HEK293 (cell line): ENCODE results near the gene DIP2A.

Experiments used
- CTCF ChIA-PET: fragments of 350-600 bp; formaldehyde crosslinking; extraction: SDS; loops from one replicate; lab custom pipeline; 2021; ENCODE audit warnings: antibody characterized with exemption; lab: Yijun Ruan, JAX
- POLR2A ChIA-PET: fragments of 300-600 bp; formaldehyde crosslinking; extraction: SDS; loops from one replicate; lab custom pipeline; 2020; ENCODE audit warnings: antibody characterized with exemption, inconsistent platforms; lab: Yijun Ruan, JAX
- H3K27ac ChIP-seq: fragments of 200-500 bp; sonication (Bioruptor generic); 2 replicates; pipeline ENCODE4 v1.5.1; 2014; ENCODE audit warnings: low read depth, low read length, control low read depth, inconsistent platforms; ENCODE audit errors: extremely low read depth
- H3K36me3 ChIP-seq, 2 experiments: fragments of 200-500 bp in 1 of 2; sonication (Bioruptor generic) in 1 of 2; 1 replicate in 1 of 2; 2 replicates in 1 of 2; pipeline ENCODE4 v1.5.1; 2014 to 2017; ENCODE audit warnings: inconsistent platforms in 2 of 2, low read length in 2 of 2; ENCODE audit not compliant: control insufficient read depth in 2 of 2, insufficient read depth in 1 of 2
- H3K4me1 ChIP-seq: fragments of 200-500 bp; sonication (Bioruptor generic); 2 replicates; pipeline ENCODE4 v1.5.1; 2014; ENCODE audit warnings: mild to moderate bottlenecking, low read length, inconsistent platforms; ENCODE audit not compliant: control insufficient read depth, insufficient read depth
- H3K4me3 ChIP-seq: 2 replicates; pipeline ENCODE4 v1.5.1; 2011; ENCODE audit warnings: low read depth, mild to moderate bottlenecking, control low read depth, low read length, moderate library complexity
- H3K9me3 ChIP-seq: fragments of 200-500 bp; sonication (Bioruptor generic); 2 replicates; pipeline ENCODE4 v1.5.1; 2014; ENCODE audit warnings: low read depth, low read length, inconsistent platforms; ENCODE audit not compliant: control insufficient read depth, insufficient read depth
- GFI1B ChIP-seq: fragments of 450-650 bp; formaldehyde crosslinking; IDR thresholded peaks from 2 replicates; pipeline ENCODE4 v1.5.1; 2016; ENCODE audit warnings: missing biosample characterization, missing genetic modification characterization
- IKZF3 ChIP-seq: fragments of 450-650 bp; IDR thresholded peaks from 2 replicates; pipeline ENCODE4 v1.5.0; 2018; ENCODE audit warnings: missing biosample characterization, mild to moderate bottlenecking, missing genetic modification characterization, moderate library complexity
- KLF7 ChIP-seq: fragments of 450-650 bp; formaldehyde crosslinking; IDR thresholded peaks from 2 replicates; pipeline ENCODE4 v1.5.1; 2016; ENCODE audit warnings: missing biosample characterization, missing genetic modification characterization, borderline replicate concordance
- KLF9 ChIP-seq: fragments of 450-650 bp; formaldehyde crosslinking; IDR thresholded peaks from 2 replicates; pipeline ENCODE4 v1.5.1; 2016; ENCODE audit warnings: missing biosample characterization, missing genetic modification characterization, low read depth
- MYNN ChIP-seq: fragments of 450-650 bp; formaldehyde crosslinking; IDR thresholded peaks from 2 replicates; pipeline ENCODE4 v1.5.1; 2016; ENCODE audit warnings: missing biosample characterization, missing genetic modification characterization, borderline replicate concordance
- RBAK ChIP-seq: fragments of 450-650 bp; formaldehyde crosslinking; IDR thresholded peaks from 2 replicates; pipeline ENCODE4 v1.5.1; 2016; ENCODE audit warnings: missing biosample characterization, missing genetic modification characterization
- SCRT1 ChIP-seq: fragments of 450-650 bp; formaldehyde crosslinking; IDR thresholded peaks from 2 replicates; pipeline ENCODE4 v1.5.1; 2016; ENCODE audit warnings: missing biosample characterization, missing genetic modification characterization, borderline replicate concordance
- SP3 ChIP-seq: fragments of 450-650 bp; formaldehyde crosslinking; IDR thresholded peaks from 2 replicates; pipeline ENCODE4 v1.5.1; 2016; ENCODE audit warnings: missing biosample characterization, missing genetic modification characterization
- WT1 ChIP-seq: fragments of 450-650 bp; formaldehyde crosslinking; IDR thresholded peaks from 2 replicates; pipeline ENCODE4 v1.5.1; 2016; ENCODE audit warnings: missing biosample characterization, missing genetic modification characterization
- ZBTB1 ChIP-seq: fragments of 450-650 bp; formaldehyde crosslinking; IDR thresholded peaks from 2 replicates; pipeline ENCODE4 v1.5.1; 2016; ENCODE audit warnings: missing biosample characterization, missing genetic modification characterization
- ZBTB20 ChIP-seq: fragments of 450-650 bp; formaldehyde crosslinking; IDR thresholded peaks from 2 replicates; pipeline ENCODE4 v1.5.1; 2016; ENCODE audit warnings: missing biosample characterization, missing genetic modification characterization
- ZFP3 ChIP-seq: fragments of 450-650 bp; formaldehyde crosslinking; IDR thresholded peaks from 2 replicates; pipeline ENCODE4 v1.5.1; 2016; ENCODE audit warnings: low read depth, missing biosample characterization, missing genetic modification characterization
- ZNF114 ChIP-seq: fragments of 450-650 bp; formaldehyde crosslinking; IDR thresholded peaks from 2 replicates; pipeline ENCODE4 v1.5.0; 2017; ENCODE audit warnings: missing biosample characterization, missing genetic modification characterization
- ZNF202 ChIP-seq: fragments of 450-650 bp; formaldehyde crosslinking; IDR thresholded peaks from 2 replicates; pipeline ENCODE4 v1.5.1; 2016; ENCODE audit warnings: missing biosample characterization, missing genetic modification characterization, borderline replicate concordance
- ZNF223 ChIP-seq: fragments of 450-650 bp; formaldehyde crosslinking; IDR thresholded peaks from 2 replicates; pipeline ENCODE4 v1.5.1; 2016; ENCODE audit warnings: missing biosample characterization, missing genetic modification characterization
- ZNF311 ChIP-seq: fragments of 450-650 bp; formaldehyde crosslinking; IDR thresholded peaks from 2 replicates; pipeline ENCODE4 v1.5.1; 2017; ENCODE audit warnings: missing biosample characterization, missing genetic modification characterization, borderline replicate concordance
- ZNF341 ChIP-seq: fragments of 450-650 bp; formaldehyde crosslinking; IDR thresholded peaks from 2 replicates; pipeline ENCODE4; 2016; ENCODE audit warnings: low read depth, missing biosample characterization, missing genetic modification characterization
- ZNF391 ChIP-seq: fragments of 450-650 bp; formaldehyde crosslinking; IDR thresholded peaks from 2 replicates; pipeline ENCODE4 v1.5.1; 2016; ENCODE audit warnings: low read depth, missing biosample characterization, missing genetic modification characterization, borderline replicate concordance
- ZNF394 ChIP-seq: fragments of 450-650 bp; formaldehyde crosslinking; IDR thresholded peaks from 2 replicates; pipeline ENCODE4 v1.5.1; 2016; ENCODE audit warnings: missing biosample characterization, missing genetic modification characterization, mild to moderate bottlenecking, moderate library complexity, borderline replicate concordance
- ZNF423 ChIP-seq: fragments of 450-650 bp; formaldehyde crosslinking; IDR thresholded peaks from 2 replicates; pipeline ENCODE4 v1.5.1; 2016; ENCODE audit warnings: missing biosample characterization, missing genetic modification characterization
- ZNF501 ChIP-seq: fragments of 450-650 bp; formaldehyde crosslinking; IDR thresholded peaks from 2 replicates; pipeline ENCODE4 v1.5.1; 2016; ENCODE audit warnings: missing biosample characterization, missing genetic modification characterization
- ZNF558 ChIP-seq: fragments of 450-650 bp; formaldehyde crosslinking; IDR thresholded peaks from 2 replicates; pipeline ENCODE4 v1.5.1; 2016; ENCODE audit warnings: missing biosample characterization, missing genetic modification characterization
- ZNF623 ChIP-seq: fragments of 450-650 bp; formaldehyde crosslinking; IDR thresholded peaks from 2 replicates; pipeline ENCODE4 v1.5.1; 2016; ENCODE audit warnings: missing biosample characterization, missing genetic modification characterization
- ZNF654 ChIP-seq: fragments of 450-650 bp; formaldehyde crosslinking; IDR thresholded peaks from 2 replicates; pipeline ENCODE4 v1.5.1; 2016; ENCODE audit warnings: low read depth, missing biosample characterization, missing genetic modification characterization
- ZNF660 ChIP-seq: fragments of 450-650 bp; IDR thresholded peaks from 2 replicates; pipeline ENCODE4 v1.5.1; 2018; ENCODE audit warnings: missing biosample characterization, mild to moderate bottlenecking, missing genetic modification characterization
- TF ChIP-seq, protein P1 (sequence below): fragments of 450-650 bp; formaldehyde crosslinking; optimal IDR thresholded peaks from 2 replicates; pipeline ENCODE3; 2016; ENCODE audit warnings: missing biosample characterization, mild to moderate bottlenecking, missing genetic modification characterization
- TF ChIP-seq, protein P2 (sequence below): fragments of 450-650 bp; formaldehyde crosslinking; IDR thresholded peaks from 2 replicates; pipeline ENCODE4 v1.5.1; 2016; ENCODE audit warnings: missing biosample characterization, missing genetic modification characterization, borderline replicate concordance

Gene DIP2A

DNA sequence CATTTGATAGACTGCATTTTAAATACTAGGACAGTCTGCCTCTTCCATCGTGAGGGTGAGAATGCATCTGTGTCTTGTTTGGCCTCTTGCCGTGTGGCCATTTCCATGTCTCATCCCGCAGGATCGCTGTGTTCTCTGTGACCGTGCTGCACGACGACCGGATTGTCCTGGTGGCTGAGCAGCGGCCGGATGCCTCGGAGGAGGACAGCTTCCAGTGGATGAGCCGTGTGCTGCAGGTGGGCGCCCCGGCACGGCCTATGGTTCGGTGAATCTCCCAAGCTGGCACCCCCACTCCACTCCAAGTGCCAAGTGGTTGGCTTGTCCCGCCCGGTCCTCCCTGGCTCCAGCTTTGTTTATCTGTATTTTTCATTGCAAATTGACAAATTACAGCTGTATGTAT lies 91.0 kb downstream of the DIP2A start:
- CTCF ChIA-PET = no interaction called here
- Histone ChIP-seq H3K4me3 (no peak overlapping the region), H3K36me3 (peaks cover 12 to 81% of the 10 kb centered on the region in 2 experiments), H3K4me1 (no peaks in the 10 kb centered on the region), H3K27ac (no peak overlapping the region), H3K9me3 (no peaks in the 10 kb centered on the region)
- TF ChIP-seq ZNF341 (tag by site-specific recombination) (no peak), ZFP3 (tag by site-specific recombination) (no peak), SCRT1 (tag by site-specific recombination) (no peak), ZNF501 (tag by site-specific recombination) (no peak), ZNF114 (tag by site-specific recombination) (no peak)
- POLR2A ChIA-PET = no interaction called here

DNA sequence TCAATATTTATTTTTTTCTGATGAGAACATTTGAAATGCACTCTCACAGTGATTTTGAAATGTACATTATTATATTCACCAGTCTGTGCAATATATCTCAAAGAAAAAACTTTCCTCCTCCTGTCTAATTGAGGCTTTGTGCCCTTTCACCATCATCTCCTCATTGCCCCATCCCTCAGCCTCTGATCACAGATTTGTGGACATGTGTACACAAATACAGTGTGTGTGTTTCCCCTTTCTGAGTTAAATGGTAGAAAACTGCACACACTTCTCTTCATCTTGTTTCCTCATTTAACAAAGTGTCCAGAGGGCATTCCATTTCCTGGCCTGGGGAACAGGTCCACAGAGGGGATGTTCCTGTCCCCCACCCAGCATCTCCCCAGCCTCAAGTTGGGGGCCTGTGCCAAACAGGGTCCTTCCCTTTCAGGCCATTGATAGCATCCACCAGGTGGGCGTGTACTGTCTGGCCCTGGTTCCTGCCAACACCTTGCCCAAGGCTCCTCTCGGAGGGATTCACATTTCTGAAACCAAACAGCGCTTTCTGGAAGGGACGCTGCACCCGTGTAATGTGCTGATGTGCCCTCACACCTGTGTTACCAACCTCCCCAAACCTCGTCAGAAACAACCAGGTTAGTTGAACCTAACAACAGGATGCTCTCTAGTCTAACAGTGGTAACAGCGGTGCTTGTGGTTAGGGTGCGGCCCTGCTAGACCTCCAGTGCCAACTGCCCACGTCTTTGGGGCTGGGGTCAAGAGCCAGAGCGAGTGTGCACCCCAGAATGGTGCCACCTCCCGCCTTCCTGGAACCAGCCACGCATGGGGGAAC lies 91.6 kb downstream of the DIP2A start:
- POLR2A ChIA-PET = no interaction called here
- H3K4me3 ChIP-seq = no peak overlapping the region
- no peaks in the 10 kb centered on the region for H3K4me1 ChIP-seq
- H3K27ac ChIP-seq = no peak overlapping the region
- no peak for TF ChIP-seq GFI1B (tag by site-specific recombination)
- TF ChIP-seq ZNF391 (tag by site-specific recombination) = no peak
- no peak for TF ChIP-seq KLF7 (tag by site-specific recombination)
- TF ChIP-seq ZBTB1 (tag by site-specific recombination) = no peak
- TF ChIP-seq, protein P1, sequence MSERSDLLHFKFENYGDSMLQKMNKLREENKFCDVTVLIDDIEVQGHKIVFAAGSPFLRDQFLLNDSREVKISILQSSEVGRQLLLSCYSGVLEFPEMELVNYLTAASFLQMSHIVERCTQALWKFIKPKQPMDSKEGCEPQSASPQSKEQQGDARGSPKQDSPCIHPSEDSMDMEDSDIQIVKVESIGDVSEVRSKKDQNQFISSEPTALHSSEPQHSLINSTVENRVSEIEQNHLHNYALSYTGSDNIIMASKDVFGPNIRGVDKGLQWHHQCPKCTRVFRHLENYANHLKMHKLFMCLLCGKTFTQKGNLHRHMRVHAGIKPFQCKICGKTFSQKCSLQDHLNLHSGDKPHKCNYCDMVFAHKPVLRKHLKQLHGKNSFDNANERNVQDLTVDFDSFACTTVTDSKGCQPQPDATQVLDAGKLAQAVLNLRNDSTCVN (tag by site-specific recombination) = no peak
- no peak for TF ChIP-seq ZNF394 (tag by site-specific recombination)
- TF ChIP-seq KLF9 (tag by site-specific recombination) = 0 out of 2 replicates have a peak, but pooled peaks have one; percentile 29
- TF ChIP-seq ZNF423 = no peak
- TF ChIP-seq, all 188 proteins: peak for 1
- no peaks in the 10 kb centered on the region for H3K9me3 ChIP-seq
- peaks cover 12 to 82% of the 10 kb centered on the region in 2 experiments for H3K36me3 ChIP-seq
- CTCF ChIA-PET = no interaction called here

DNA sequence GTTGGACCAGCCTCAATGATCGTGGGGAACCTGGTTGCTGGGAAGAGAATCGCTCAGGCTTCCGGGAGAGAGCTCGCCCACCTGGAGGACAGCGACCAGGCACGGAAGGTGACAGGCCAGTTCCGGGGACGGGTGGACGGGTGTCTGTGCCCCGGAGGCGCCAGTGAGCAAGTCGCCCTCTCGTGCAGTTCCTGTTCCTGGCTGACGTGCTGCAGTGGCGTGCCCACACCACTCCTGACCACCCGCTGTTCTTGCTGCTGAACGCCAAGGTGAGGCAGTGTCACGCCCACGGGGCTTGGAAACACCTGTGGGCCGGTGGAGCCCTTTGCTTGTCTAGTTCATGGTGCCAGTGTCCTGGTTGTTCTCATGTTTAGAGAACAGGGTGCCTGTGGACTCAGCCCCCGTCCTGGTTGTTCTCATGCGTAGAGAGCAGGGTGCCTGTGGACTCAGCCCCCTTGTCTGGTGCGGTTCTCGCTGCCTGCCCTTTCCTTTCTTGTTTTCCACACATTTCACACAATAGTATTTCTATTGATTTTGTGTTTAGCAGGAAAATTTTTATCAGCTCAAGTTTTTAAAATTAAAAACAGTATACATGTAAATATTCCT lies 93.0 kb downstream of the DIP2A start:
- Histone ChIP-seq H3K4me1 (no peaks in the 10 kb centered on the region), H3K27ac (no peak overlapping the region), H3K9me3 (no peaks in the 10 kb centered on the region), H3K36me3 (peaks cover 12 to 78% of the 10 kb centered on the region in 2 experiments), H3K4me3 (no peak overlapping the region)
- ChIA-PET POLR2A (no interaction called here), CTCF (interaction anchor here (0.5 kb wide), 1 partner anchor 83 kb away, joined by 3 read pairs; no protein-coding TSS in a partner anchor)
- TF ChIP-seq IKZF3 (tag by site-specific recombination) (no peak), ZBTB20 (no peak), ZNF202 (tag by site-specific recombination) (no peak), RBAK (no peak), MYNN (tag by site-specific recombination) (no peak), KLF7 (tag by site-specific recombination) (no peak), ZNF311 (no peak), ZNF223 (tag by site-specific recombination) (no peak), WT1 (tag by site-specific recombination) (no peak), SP3 (no peak), ZNF623 (tag by site-specific recombination) (no peak), ZNF114 (tag by site-specific recombination) (no peak), ZNF654 (tag by site-specific recombination) (no peak), ZNF558 (tag by site-specific recombination) (no peak), ZNF660 (tag by site-specific recombination) (no peak)
- TF ChIP-seq, protein P2, sequence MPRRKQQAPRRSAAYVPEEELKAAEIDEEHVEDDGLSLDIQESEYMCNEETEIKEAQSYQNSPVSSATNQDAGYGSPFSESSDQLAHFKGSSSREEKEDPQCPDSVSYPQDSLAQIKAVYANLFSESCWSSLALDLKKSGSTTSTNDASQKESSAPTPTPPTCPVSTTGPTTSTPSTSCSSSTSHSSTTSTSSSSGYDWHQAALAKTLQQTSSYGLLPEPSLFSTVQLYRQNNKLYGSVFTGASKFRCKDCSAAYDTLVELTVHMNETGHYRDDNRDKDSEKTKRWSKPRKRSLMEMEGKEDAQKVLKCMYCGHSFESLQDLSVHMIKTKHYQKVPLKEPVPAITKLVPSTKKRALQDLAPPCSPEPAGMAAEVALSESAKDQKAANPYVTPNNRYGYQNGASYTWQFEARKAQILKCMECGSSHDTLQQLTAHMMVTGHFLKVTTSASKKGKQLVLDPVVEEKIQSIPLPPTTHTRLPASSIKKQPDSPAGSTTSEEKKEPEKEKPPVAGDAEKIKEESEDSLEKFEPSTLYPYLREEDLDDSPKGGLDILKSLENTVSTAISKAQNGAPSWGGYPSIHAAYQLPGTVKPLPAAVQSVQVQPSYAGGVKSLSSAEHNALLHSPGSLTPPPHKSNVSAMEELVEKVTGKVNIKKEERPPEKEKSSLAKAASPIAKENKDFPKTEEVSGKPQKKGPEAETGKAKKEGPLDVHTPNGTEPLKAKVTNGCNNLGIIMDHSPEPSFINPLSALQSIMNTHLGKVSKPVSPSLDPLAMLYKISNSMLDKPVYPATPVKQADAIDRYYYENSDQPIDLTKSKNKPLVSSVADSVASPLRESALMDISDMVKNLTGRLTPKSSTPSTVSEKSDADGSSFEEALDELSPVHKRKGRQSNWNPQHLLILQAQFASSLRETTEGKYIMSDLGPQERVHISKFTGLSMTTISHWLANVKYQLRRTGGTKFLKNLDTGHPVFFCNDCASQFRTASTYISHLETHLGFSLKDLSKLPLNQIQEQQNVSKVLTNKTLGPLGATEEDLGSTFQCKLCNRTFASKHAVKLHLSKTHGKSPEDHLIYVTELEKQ = no peak
